ENCODE data around the gene PTPRG. TPM values are rescaled to one million over a fixed set of nuclear protein-coding genes. Genes with fewer than 3 reads are reported as not detected.

The PTPRG gene
- total RNA-seq, 3 donors from 2014 or later (not counting 1 experiment from before 2014, with no cell fraction given): 1.0 to 2.9 (median 2.5) TPM

GRCh38 chr3:61664105-61664482 is 102.7 kb downstream of the PTPRG start:
- no peaks in the 10 kb centered on the region for H3K4me1 ChIP-seq (ENCODE audit: control insufficient read depth, insufficient read depth, low read length)
- H3K36me3 ChIP-seq (ENCODE audit: control insufficient read depth, insufficient read depth, low read length): no peaks in the 10 kb centered on the region
- Mint-ChIP-seq H3K9me3 (no peaks in the 10 kb centered on the region), H3K27me3 (ENCODE audit: low read depth in 2 of 2) (no peaks in the 10 kb centered on the region), H3K27ac (no peak overlapping the region), H3K4me1 (no peaks in the 10 kb centered on the region), H3K36me3 (no peaks in the 10 kb centered on the region), H3K4me3 (no peak overlapping the region)
- ATAC-seq: no peak
- no peak overlapping the region for H3K27ac ChIP-seq (ENCODE audit: low read length)
- H3K9me3 ChIP-seq (ENCODE audit: control insufficient read depth, insufficient read depth, low read length): no peaks in the 10 kb centered on the region
- WGBS (ENCODE audit: insufficient coverage): 94% methylated on average over 2 of the region's 2 CpGs
- DNase-seq: no peak
- H3K4me3 ChIP-seq (ENCODE audit: low read length): no peak overlapping the region
- no peaks in the 10 kb centered on the region for H3K27me3 ChIP-seq (ENCODE audit: control insufficient read depth, insufficient read depth, low read length)
- intact Hi-C loops (cut with micrococcal nuclease): no loop called here
- no peak for TF ChIP-seq CTCF (IDR thresholded peaks at IDR 0.05)

- no peak overlapping the region for H3K4me3 Mint-ChIP-seq
- intact Hi-C loops (cut with micrococcal nuclease): no loop called here
- ATAC-seq (no peak), DNase-seq (no peak)
- TF ChIP-seq CTCF (IDR thresholded peaks at IDR 0.05): no peak
- no peaks in the 10 kb centered on the region for H3K27me3 Mint-ChIP-seq (ENCODE audit: low read depth in 2 of 2)
- H3K9me3 Mint-ChIP-seq: no peaks in the 10 kb centered on the region
- no peaks in the 10 kb centered on the region for H3K4me1 Mint-ChIP-seq
- H3K4me1 ChIP-seq (ENCODE audit: control insufficient read depth, insufficient read depth, low read length): no peaks in the 10 kb centered on the region
- H3K27ac Mint-ChIP-seq: no peak overlapping the region
- WGBS (ENCODE audit: insufficient coverage): 96% methylated on average over 3 of the region's 3 CpGs
- no peak overlapping the region for H3K27ac ChIP-seq (ENCODE audit: low read length)
- no peak overlapping the region for H3K4me3 ChIP-seq (ENCODE audit: low read length)
- no peaks in the 10 kb centered on the region for H3K9me3 ChIP-seq (ENCODE audit: control insufficient read depth, insufficient read depth, low read length)
- H3K36me3 ChIP-seq (ENCODE audit: control insufficient read depth, insufficient read depth, low read length): no peaks in the 10 kb centered on the region
- no peaks in the 10 kb centered on the region for H3K27me3 ChIP-seq (ENCODE audit: control insufficient read depth, insufficient read depth, low read length)
- H3K36me3 Mint-ChIP-seq: no peaks in the 10 kb centered on the region
Observed at GRCh38 chr3:61665121-61665520, 103.8 kb downstream of the PTPRG start.

GRCh38 chr3:61665987-61666386 is 104.6 kb downstream of the PTPRG start:
- Histone ChIP-seq H3K4me3 (ENCODE audit: low read length) (no peak overlapping the region), H3K27me3 (ENCODE audit: control insufficient read depth, insufficient read depth, low read length) (no peaks in the 10 kb centered on the region), H3K27ac (ENCODE audit: low read length) (no peak overlapping the region), H3K36me3 (ENCODE audit: control insufficient read depth, insufficient read depth, low read length) (no peaks in the 10 kb centered on the region), H3K9me3 (ENCODE audit: control insufficient read depth, insufficient read depth, low read length) (no peaks in the 10 kb centered on the region), H3K4me1 (ENCODE audit: control insufficient read depth, insufficient read depth, low read length) (no peaks in the 10 kb centered on the region)
- Mint-ChIP-seq H3K27me3 (ENCODE audit: low read depth in 2 of 2) (no peaks in the 10 kb centered on the region), H3K9me3 (no peaks in the 10 kb centered on the region), H3K36me3 (no peaks in the 10 kb centered on the region), H3K4me1 (no peaks in the 10 kb centered on the region), H3K4me3 (no peak overlapping the region), H3K27ac (no peak overlapping the region)
- 95% methylated on average over 5 of the region's 5 CpGs for WGBS (ENCODE audit: insufficient coverage)
- TF ChIP-seq CTCF (IDR thresholded peaks at IDR 0.05): no peak
- ATAC-seq: no peak
- intact Hi-C loops (cut with micrococcal nuclease): no loop called here
- DNase-seq: no peak

- no peak overlapping the region for H3K4me3 ChIP-seq (ENCODE audit: low read length)
- intact Hi-C loops (cut with micrococcal nuclease): no loop called here
- 91% methylated on average over 3 of the region's 6 CpGs for WGBS (ENCODE audit: insufficient coverage)
- H3K27me3 Mint-ChIP-seq (ENCODE audit: low read depth in 2 of 2): no peaks in the 10 kb centered on the region
- H3K36me3 ChIP-seq (ENCODE audit: control insufficient read depth, insufficient read depth, low read length): no peaks in the 10 kb centered on the region
- DNase-seq: no peak
- H3K9me3 ChIP-seq (ENCODE audit: control insufficient read depth, insufficient read depth, low read length): no peaks in the 10 kb centered on the region
- no peaks in the 10 kb centered on the region for H3K36me3 Mint-ChIP-seq
- H3K27ac Mint-ChIP-seq: no peak overlapping the region
- no peaks in the 10 kb centered on the region for H3K4me1 Mint-ChIP-seq
- no peaks in the 10 kb centered on the region for H3K27me3 ChIP-seq (ENCODE audit: control insufficient read depth, insufficient read depth, low read length)
- H3K27ac ChIP-seq (ENCODE audit: low read length): no peak overlapping the region
- no peak for ATAC-seq
- no peak overlapping the region for H3K4me3 Mint-ChIP-seq
- no peaks in the 10 kb centered on the region for H3K4me1 ChIP-seq (ENCODE audit: control insufficient read depth, insufficient read depth, low read length)
- no peaks in the 10 kb centered on the region for H3K9me3 Mint-ChIP-seq
- no peak for TF ChIP-seq CTCF (IDR thresholded peaks at IDR 0.05)
Observed at GRCh38 chr3:61666615-61667330, 105.4 kb downstream of the PTPRG start.

All from natural killer cell (primary cell).